Osteocyte (in vitro differentiated cells): Measurements from ENCODE around the gene TGM6. TPM values are rescaled to one million over a fixed set of nuclear protein-coding genes. Genes with fewer than 3 reads are reported as not detected.

Experiments
- DNase-seq: peaks from one replicate; pipeline ENCODE4 v3.0.0; 2021; ENCODE audit warnings: mixed read lengths; ENCODE audit not compliant: unreplicated experiment; ENCODE audit errors: extremely low spot score
- H3K27ac Mint-ChIP-seq: one replicate; pipeline ENCODE4 v1.8.0; 2021; ENCODE audit warnings: mild to moderate bottlenecking, mixed read lengths; ENCODE audit not compliant: unreplicated experiment
- H3K27me3 Mint-ChIP-seq: one replicate; pipeline ENCODE4 v1.8.0; 2021; ENCODE audit warnings: mixed read lengths; ENCODE audit not compliant: unreplicated experiment
- H3K36me3 Mint-ChIP-seq: one replicate; pipeline ENCODE4 v1.8.0; 2021; ENCODE audit warnings: mixed read lengths; ENCODE audit not compliant: unreplicated experiment
- H3K4me1 Mint-ChIP-seq: one replicate; pipeline ENCODE4 v1.8.0; 2021; ENCODE audit warnings: mixed read lengths; ENCODE audit not compliant: unreplicated experiment
- H3K4me3 Mint-ChIP-seq: one replicate; pipeline ENCODE4 v1.8.0; 2021; ENCODE audit warnings: mild to moderate bottlenecking, moderate library complexity, mixed read lengths; ENCODE audit not compliant: unreplicated experiment
- H3K9me3 Mint-ChIP-seq: one replicate; pipeline ENCODE4 v1.8.0; 2021; ENCODE audit warnings: mixed read lengths; ENCODE audit not compliant: unreplicated experiment
- CTCF ChIP-seq: fragments of 200-600 bp; sonication (generic); IDR thresholded peaks from 2 replicates; pipeline ENCODE4 v1.5.0; 2021; ENCODE audit warnings: antibody characterized with exemption, mild to moderate bottlenecking, moderate library complexity
- total RNA-seq: library from RNA; stranded (reverse); gene quantifications from 2 replicates; pipeline ENCODE4 v1.2.1, GENCODE V29; 2021

Gene TGM6
- total RNA-seq, 1 donor from 2014 or later = not detected

DNA sequence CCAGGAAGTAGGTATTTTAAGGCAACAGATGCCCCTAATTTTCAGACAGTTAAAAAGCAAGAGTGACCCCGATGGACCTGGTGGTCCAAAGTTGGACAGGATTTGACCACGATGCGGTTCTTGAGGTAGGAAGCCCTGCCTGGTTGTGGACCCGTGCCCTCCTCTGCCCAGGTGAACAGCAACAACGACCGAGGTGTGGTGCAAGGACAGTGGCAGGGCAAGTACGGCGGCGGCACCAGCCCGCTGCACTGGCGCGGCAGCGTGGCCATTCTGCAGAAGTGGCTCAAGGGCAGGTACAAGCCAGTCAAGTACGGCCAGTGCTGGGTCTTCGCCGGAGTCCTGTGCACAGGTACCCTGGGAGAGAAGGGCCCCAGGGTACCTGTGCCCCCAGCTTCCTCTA lies 18.7 kb downstream of the TGM6 start:
- Mint-ChIP-seq H3K27me3 (no peaks in the 10 kb centered on the region), H3K9me3 (no peaks in the 10 kb centered on the region), H3K4me1 (no peaks in the 10 kb centered on the region), H3K27ac (no peak overlapping the region), H3K36me3 (no peaks in the 10 kb centered on the region), H3K4me3 (no peak overlapping the region)
- peak; percentile 83 for DNase-seq
- TF ChIP-seq CTCF = no peak

DNA sequence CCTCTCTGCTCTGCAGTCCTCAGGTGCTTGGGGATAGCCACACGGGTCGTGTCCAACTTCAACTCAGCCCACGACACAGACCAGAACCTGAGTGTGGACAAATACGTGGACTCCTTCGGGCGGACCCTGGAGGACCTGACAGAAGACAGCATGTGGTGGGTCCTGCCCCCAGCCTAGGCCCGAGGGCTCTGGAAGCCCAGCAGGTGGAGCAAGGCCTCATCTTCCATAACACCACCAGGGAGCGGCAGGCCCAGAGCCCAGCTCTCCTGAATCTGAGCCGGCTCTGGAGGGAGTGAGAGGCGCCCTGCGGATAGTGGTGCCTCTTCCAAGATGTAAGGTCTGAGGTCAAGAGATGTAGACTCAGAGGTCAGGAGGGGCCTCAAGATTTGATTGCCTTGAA lies 19.6 kb downstream of the TGM6 start:
- H3K27me3 Mint-ChIP-seq = no peaks in the 10 kb centered on the region
- H3K9me3 Mint-ChIP-seq = no peaks in the 10 kb centered on the region
- H3K4me1 Mint-ChIP-seq = no peaks in the 10 kb centered on the region
- H3K36me3 Mint-ChIP-seq = no peaks in the 10 kb centered on the region
- DNase-seq = peak; percentile 77
- no peak for TF ChIP-seq CTCF
- no peak overlapping the region for H3K27ac Mint-ChIP-seq
- no peak overlapping the region for H3K4me3 Mint-ChIP-seq

DNA sequence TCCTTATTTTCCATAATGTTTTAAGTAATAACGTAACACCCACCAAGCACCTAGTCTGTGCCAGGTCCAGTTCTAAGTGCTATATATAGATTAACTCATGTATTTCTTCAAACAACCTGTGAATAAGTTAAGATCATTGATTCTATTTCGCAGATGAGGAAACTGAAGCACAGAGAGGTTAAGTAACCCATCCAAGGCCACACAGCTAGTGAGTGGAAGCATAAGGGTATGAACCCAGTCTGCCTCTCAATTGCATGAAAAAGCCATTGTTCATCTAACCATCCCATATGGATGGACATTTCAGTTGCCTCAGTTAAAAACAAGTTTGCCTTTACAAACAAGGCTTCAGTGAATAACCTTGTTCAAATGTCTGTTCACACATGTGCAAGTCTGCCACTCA lies 20.8 kb downstream of the TGM6 start:
- no peaks in the 10 kb centered on the region for H3K4me1 Mint-ChIP-seq
- H3K27me3 Mint-ChIP-seq = no peaks in the 10 kb centered on the region
- DNase-seq = no peak
- H3K9me3 Mint-ChIP-seq = no peaks in the 10 kb centered on the region
- H3K4me3 Mint-ChIP-seq = no peak overlapping the region
- H3K27ac Mint-ChIP-seq = no peak overlapping the region
- TF ChIP-seq CTCF = no peak
- H3K36me3 Mint-ChIP-seq = no peaks in the 10 kb centered on the region

DNA sequence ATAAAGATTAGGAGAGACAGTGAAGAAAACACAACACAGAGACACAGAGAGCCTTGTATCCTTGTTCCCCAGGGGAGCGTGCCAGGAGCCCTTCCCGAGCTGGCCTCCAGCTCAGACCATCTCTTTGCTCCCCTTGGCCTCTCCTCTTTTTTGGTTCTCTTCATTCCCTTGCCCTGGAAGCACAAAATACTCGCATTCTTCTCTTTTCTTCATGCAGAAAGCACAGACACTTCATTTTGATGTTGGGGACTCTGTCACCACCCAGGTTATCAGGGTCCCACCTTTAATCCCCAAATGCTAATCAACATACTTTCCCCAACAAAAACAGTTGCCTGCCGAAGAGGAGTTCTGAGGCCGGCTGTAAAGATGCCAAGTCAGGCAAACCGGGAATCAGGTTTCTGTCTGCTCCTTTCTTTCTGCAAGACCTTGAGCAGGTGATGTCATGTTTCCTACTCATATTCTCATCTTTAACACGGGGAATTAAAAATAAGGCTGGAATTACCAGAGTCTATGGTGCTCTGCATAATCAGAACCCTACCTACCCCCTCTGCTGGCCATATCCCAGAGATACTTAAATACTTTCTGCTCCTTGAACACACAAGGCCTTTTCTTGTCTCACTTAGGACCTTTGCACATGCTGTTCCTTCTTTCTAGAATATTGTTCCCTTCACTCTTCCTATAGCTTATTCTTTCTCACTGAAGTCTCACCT lies 21.7 kb downstream of the TGM6 start:
- H3K9me3 Mint-ChIP-seq = no peaks in the 10 kb centered on the region
- H3K4me3 Mint-ChIP-seq = no peak overlapping the region
- peak; percentile 25 for TF ChIP-seq CTCF
- no peaks in the 10 kb centered on the region for H3K4me1 Mint-ChIP-seq
- DNase-seq = peak; percentile 23
- no peaks in the 10 kb centered on the region for H3K36me3 Mint-ChIP-seq
- no peaks in the 10 kb centered on the region for H3K27me3 Mint-ChIP-seq
- H3K27ac Mint-ChIP-seq = no peak overlapping the region

- Mint-ChIP-seq H3K4me1 (no peaks in the 10 kb centered on the region), H3K9me3 (no peaks in the 10 kb centered on the region), H3K36me3 (no peaks in the 10 kb centered on the region), H3K27me3 (no peaks in the 10 kb centered on the region), H3K27ac (no peak overlapping the region), H3K4me3 (no peak overlapping the region)
- peak; percentile 83 for DNase-seq
- TF ChIP-seq CTCF = no peak
Observed at GRCh38 chr20:2403291-2404052, 22.8 kb downstream of the TGM6 start.
